ENCODE measurements around the gene TBL1X.
A peak's percentile ranks its signal among the peaks of the same experiment; 100 is the strongest.

Gene TBL1X

GRCh38 chrX:9498236-9498635 lies 33.4 kb downstream of the TBL1X start:
- no peak for DNase-seq (ENCODE audit: low read depth in 2 of 2)

GRCh38 chrX:9500584-9500983 lies 35.7 kb downstream of the TBL1X start:
- no peak for DNase-seq (ENCODE audit: low read depth in 2 of 2)

GRCh38 chrX:9501362-9501761 lies 36.5 kb downstream of the TBL1X start:
- DNase-seq (ENCODE audit: low read depth in 2 of 2), result no peak

GRCh38 chrX:9503261-9503660 lies 38.4 kb downstream of the TBL1X start:
- DNase-seq (ENCODE audit: low read depth in 2 of 2), result no peak

- no peak for DNase-seq (ENCODE audit: low read depth in 2 of 2)
These were observed 45.5 kb downstream of the TBL1X start for GRCh38 chrX:9510366-9510765.

- no peak for DNase-seq (ENCODE audit: low read depth in 2 of 2)
These were observed 46.1 kb downstream of the TBL1X start for GRCh38 chrX:9510980-9511379.

- no peak for DNase-seq (ENCODE audit: low read depth in 2 of 2)
These were observed 50.6 kb downstream of the TBL1X start for GRCh38 chrX:9515489-9515888.

GRCh38 chrX:9515973-9516538 lies 51.2 kb downstream of the TBL1X start:
- DNase-seq (ENCODE audit: low read depth in 2 of 2), result no peak

GRCh38 chrX:9516635-9517034 lies 51.8 kb downstream of the TBL1X start:
- DNase-seq (ENCODE audit: low read depth in 2 of 2), result no peak

- no peak for DNase-seq (ENCODE audit: low read depth in 2 of 2)
These were observed 53.2 kb downstream of the TBL1X start for GRCh38 chrX:9518051-9518450.

GRCh38 chrX:9518889-9519288 lies 54.0 kb downstream of the TBL1X start:
- no peak for DNase-seq (ENCODE audit: low read depth in 2 of 2)

GRCh38 chrX:9519546-9520216 lies 54.8 kb downstream of the TBL1X start:
- DNase-seq (ENCODE audit: low read depth in 2 of 2), result no peak

GRCh38 chrX:9520217-9520590 lies 55.3 kb downstream of the TBL1X start:
- DNase-seq (ENCODE audit: low read depth in 2 of 2), result no peak

GRCh38 chrX:9522378-9523155 lies 57.7 kb downstream of the TBL1X start:
- no peak for DNase-seq (ENCODE audit: low read depth in 2 of 2)

GRCh38 chrX:9525511-9526248 lies 60.8 kb downstream of the TBL1X start:
- DNase-seq (ENCODE audit: low read depth in 2 of 2), result no peak

GRCh38 chrX:9526965-9527364 lies 62.1 kb downstream of the TBL1X start:
- DNase-seq (ENCODE audit: low read depth in 2 of 2), result no peak

- DNase-seq (ENCODE audit: low read depth in 2 of 2), result no peak
These were observed 63.6 kb downstream of the TBL1X start for GRCh38 chrX:9528498-9528897.

- no peak for DNase-seq (ENCODE audit: low read depth in 2 of 2)
These were observed 64.4 kb downstream of the TBL1X start for GRCh38 chrX:9529223-9529622.

GRCh38 chrX:9530848-9531274 lies 66.0 kb downstream of the TBL1X start:
- DNase-seq (ENCODE audit: low read depth in 2 of 2), result peak in 1 of 2 donors; percentile 10

- no peak for DNase-seq (ENCODE audit: low read depth in 2 of 2)
These were observed 67.5 kb downstream of the TBL1X start for GRCh38 chrX:9532349-9532748.

GRCh38 chrX:9533611-9534010 lies 68.8 kb downstream of the TBL1X start:
- DNase-seq (ENCODE audit: low read depth in 2 of 2), result no peak

GRCh38 chrX:9534686-9535085 lies 69.8 kb downstream of the TBL1X start:
- no peak for DNase-seq (ENCODE audit: low read depth in 2 of 2)

All from stimulated activated CD8-positive, alpha-beta memory T cell treated with anti-CD3 and anti-CD28 coated beads, Interleukin-2, amount 100 ng/mL, for 1 hour (primary cell).